Measurements from ENCODE around the gene DCAF10. TPM values are rescaled to one million over a fixed set of nuclear protein-coding genes. Genes with fewer than 3 reads are reported as not detected.
"Not testable (repeated sequence)": the region's sequence is repeated elsewhere in the genome, so short reads cannot be mapped to it uniquely, and the experiment has no call there.

Gene DCAF10
- total RNA-seq, 1 experiment from 2014 or later = 5.7 TPM

DNA sequence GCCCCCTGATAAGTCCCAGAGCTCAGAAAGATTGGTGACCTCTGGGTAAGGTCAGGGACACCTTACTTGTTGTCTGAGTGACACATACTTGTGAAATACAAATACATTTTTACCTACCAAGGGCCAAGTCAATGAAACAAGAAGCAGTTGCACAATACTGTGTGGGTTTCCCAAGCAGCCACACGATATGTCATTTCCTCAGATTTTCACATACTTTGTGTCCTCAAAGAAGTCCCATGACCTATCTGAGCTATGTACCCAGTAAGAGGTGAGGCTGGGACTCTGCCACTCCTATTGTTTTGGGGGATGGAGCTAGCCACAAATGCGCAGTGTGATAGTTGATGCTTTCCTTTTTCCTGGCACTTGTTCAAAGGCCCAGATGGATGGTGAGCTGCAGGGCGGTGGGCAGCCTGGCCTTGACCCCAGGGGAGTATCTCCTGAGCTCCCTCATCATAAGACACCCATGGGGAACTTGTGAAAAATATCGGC lies 108.1 kb downstream of the DCAF10 start:
- Mint-ChIP-seq H3K4me1 (ENCODE audit: low read depth, unreplicated experiment) (no peaks in the 10 kb centered on the region), H3K36me3 (ENCODE audit: insufficient read depth, unreplicated experiment) (no peaks in the 10 kb centered on the region), H3K27me3 (ENCODE audit: unreplicated experiment) (no peaks in the 10 kb centered on the region), H3K27ac (ENCODE audit: unreplicated experiment) (no peak overlapping the region), H3K4me3 (ENCODE audit: low read depth, unreplicated experiment) (no peak overlapping the region), H3K9me3 (ENCODE audit: low read depth, unreplicated experiment) (no peaks in the 10 kb centered on the region)
- TF ChIP-seq, protein P1, sequence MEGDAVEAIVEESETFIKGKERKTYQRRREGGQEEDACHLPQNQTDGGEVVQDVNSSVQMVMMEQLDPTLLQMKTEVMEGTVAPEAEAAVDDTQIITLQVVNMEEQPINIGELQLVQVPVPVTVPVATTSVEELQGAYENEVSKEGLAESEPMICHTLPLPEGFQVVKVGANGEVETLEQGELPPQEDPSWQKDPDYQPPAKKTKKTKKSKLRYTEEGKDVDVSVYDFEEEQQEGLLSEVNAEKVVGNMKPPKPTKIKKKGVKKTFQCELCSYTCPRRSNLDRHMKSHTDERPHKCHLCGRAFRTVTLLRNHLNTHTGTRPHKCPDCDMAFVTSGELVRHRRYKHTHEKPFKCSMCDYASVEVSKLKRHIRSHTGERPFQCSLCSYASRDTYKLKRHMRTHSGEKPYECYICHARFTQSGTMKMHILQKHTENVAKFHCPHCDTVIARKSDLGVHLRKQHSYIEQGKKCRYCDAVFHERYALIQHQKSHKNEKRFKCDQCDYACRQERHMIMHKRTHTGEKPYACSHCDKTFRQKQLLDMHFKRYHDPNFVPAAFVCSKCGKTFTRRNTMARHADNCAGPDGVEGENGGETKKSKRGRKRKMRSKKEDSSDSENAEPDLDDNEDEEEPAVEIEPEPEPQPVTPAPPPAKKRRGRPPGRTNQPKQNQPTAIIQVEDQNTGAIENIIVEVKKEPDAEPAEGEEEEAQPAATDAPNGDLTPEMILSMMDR (IDR thresholded peaks at IDR 0.05; ENCODE audit: unreplicated experiment) = no peak
- no peak for DNase-seq
- intact Hi-C loops (cut with micrococcal nuclease; ENCODE audit: unreplicated experiment) = no loop called here
- CTCF ChIA-PET = no interaction called here
- no TSS peak for BruUV-seq (replicated peaks)

DNA sequence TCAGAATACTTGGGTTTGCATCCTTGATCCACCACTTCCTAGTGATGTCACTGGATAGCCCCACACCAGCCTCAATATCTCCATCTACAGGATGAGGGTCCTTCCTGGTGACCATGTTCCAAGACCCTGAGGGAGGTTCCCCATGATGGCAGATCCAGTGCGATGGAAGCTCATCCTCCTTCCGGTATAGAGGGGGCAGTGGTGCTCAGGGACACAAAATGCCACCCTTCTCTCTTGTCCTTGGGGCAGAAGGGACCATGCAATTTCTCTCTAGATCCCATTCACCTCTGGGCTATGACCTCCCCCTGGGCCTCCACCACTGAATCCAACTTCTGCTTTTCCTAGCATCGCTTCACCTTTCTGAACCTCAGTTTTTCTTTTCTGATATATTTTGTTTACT lies 108.7 kb downstream of the DCAF10 start:
- Mint-ChIP-seq H3K4me1 (ENCODE audit: low read depth, unreplicated experiment) (no peaks in the 10 kb centered on the region), H3K36me3 (ENCODE audit: insufficient read depth, unreplicated experiment) (no peaks in the 10 kb centered on the region), H3K9me3 (ENCODE audit: low read depth, unreplicated experiment) (no peaks in the 10 kb centered on the region), H3K27ac (ENCODE audit: unreplicated experiment) (no peak overlapping the region), H3K27me3 (ENCODE audit: unreplicated experiment) (no peaks in the 10 kb centered on the region), H3K4me3 (ENCODE audit: low read depth, unreplicated experiment) (no peak overlapping the region)
- TF ChIP-seq, protein P1 (IDR thresholded peaks at IDR 0.05; ENCODE audit: unreplicated experiment) = no peak
- CTCF ChIA-PET = no interaction called here
- no TSS peak for BruUV-seq (replicated peaks)
- no peak for DNase-seq
- intact Hi-C loops (cut with micrococcal nuclease; ENCODE audit: unreplicated experiment) = no loop called here

DNA sequence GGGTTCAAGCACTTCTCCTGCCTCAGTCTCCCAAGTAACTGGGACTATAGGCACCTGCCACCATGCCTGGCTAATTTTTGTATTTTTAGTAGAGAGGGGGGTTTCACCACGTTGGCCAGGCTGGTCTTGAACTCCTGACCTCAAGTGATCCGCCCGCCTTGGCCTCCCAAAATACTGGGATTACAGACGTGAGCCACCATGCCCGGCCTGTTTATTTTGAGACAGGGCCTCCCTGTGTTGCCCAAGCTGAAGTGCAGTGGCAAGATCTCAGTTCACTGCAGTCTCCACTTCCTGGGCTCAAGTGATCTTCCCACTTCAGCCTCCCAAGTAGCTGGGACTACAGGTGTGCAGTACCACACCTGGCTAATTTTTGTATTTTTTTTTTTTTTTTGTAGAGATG lies 109.2 kb downstream of the DCAF10 start:
- H3K4me1 Mint-ChIP-seq (ENCODE audit: low read depth, unreplicated experiment); CTCF ChIA-PET; H3K36me3 Mint-ChIP-seq (ENCODE audit: insufficient read depth, unreplicated experiment); H3K27me3 Mint-ChIP-seq (ENCODE audit: unreplicated experiment); intact Hi-C loops (cut with micrococcal nuclease; ENCODE audit: unreplicated experiment); DNase-seq; H3K4me3 Mint-ChIP-seq (ENCODE audit: low read depth, unreplicated experiment); H3K9me3 Mint-ChIP-seq (ENCODE audit: low read depth, unreplicated experiment); BruUV-seq (replicated peaks); H3K27ac Mint-ChIP-seq (ENCODE audit: unreplicated experiment): not testable (repeated sequence)

DNA sequence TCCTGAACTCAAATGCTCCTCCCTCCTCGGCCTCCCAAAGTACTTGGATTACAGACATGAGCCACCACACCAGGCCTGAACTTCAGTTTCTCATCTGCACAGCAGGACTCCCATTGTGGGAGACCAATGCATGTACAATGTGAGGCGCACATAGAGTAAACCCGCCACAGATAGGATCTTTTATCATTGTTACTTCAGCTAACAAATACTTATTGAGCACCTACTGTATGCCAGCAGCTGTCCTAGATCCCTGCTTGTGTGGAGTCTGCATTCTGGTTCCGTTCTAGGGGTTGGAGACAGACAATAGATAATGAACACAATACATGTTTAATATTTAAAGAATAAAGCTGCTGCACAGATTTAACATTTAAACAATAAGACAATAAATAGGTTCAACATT lies 109.7 kb downstream of the DCAF10 start:
- Mint-ChIP-seq H3K27ac (ENCODE audit: unreplicated experiment) (no peak overlapping the region), H3K4me3 (ENCODE audit: low read depth, unreplicated experiment) (no peak overlapping the region), H3K4me1 (ENCODE audit: low read depth, unreplicated experiment) (no peaks in the 10 kb centered on the region), H3K27me3 (ENCODE audit: unreplicated experiment) (no peaks in the 10 kb centered on the region), H3K36me3 (ENCODE audit: insufficient read depth, unreplicated experiment) (no peaks in the 10 kb centered on the region), H3K9me3 (ENCODE audit: low read depth, unreplicated experiment) (no peaks in the 10 kb centered on the region)
- no peak for DNase-seq
- CTCF ChIA-PET = no interaction called here
- TF ChIP-seq, protein P1 (IDR thresholded peaks at IDR 0.05; ENCODE audit: unreplicated experiment) = no peak
- BruUV-seq (replicated peaks) = no TSS peak
- intact Hi-C loops (cut with micrococcal nuclease; ENCODE audit: unreplicated experiment) = no loop called here

DNA sequence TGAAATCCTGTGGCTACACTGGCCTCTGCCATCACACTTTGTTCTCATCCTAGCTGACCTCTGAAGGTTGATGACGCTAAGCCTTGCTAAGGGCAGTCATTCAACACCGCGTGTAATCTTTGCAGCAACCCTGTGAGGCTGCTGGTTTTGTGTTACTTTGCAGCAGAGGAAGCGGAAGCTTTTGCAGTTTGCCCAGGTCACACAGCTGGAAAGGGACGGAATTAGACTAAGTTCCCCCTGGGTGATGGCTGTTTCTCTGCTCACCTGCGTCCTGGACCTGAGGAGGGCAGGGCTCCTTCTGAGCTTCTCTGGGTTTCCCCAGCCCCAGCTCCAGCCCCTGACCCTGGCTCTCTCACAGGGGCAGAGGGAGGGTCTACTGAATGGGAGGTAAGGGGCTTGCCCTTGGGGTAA lies 110.7 kb downstream of the DCAF10 start:
- no TSS peak for BruUV-seq (replicated peaks)
- Mint-ChIP-seq H3K27me3 (ENCODE audit: unreplicated experiment) (no peaks in the 10 kb centered on the region), H3K27ac (ENCODE audit: unreplicated experiment) (no peak overlapping the region), H3K9me3 (ENCODE audit: low read depth, unreplicated experiment) (no peaks in the 10 kb centered on the region), H3K36me3 (ENCODE audit: insufficient read depth, unreplicated experiment) (no peaks in the 10 kb centered on the region), H3K4me1 (ENCODE audit: low read depth, unreplicated experiment) (no peaks in the 10 kb centered on the region), H3K4me3 (ENCODE audit: low read depth, unreplicated experiment) (no peak overlapping the region)
- no peak for DNase-seq
- CTCF ChIA-PET = no interaction called here
- intact Hi-C loops (cut with micrococcal nuclease; ENCODE audit: unreplicated experiment) = no loop called here
- TF ChIP-seq, protein P1 (IDR thresholded peaks at IDR 0.05; ENCODE audit: unreplicated experiment) = no peak
